Right renal pelvis (tissue), 4 donors: ENCODE results near the gene CYTIP. TPM values are rescaled to one million over a fixed set of nuclear protein-coding genes. Genes with fewer than 3 reads are reported as not detected.
"Not testable (repeated sequence)": the region's sequence is repeated elsewhere in the genome, so short reads cannot be mapped to it uniquely, and the experiment has no call there.

ENCODE experiments used
- DNase-seq, 4 donors: peaks; one replicate each; pipeline ENCODE4 v3.0.0-alpha.2; 2013; ENCODE audit warnings: low read depth in 4 of 4, low spot score in 3 of 4, missing footprints in 1 of 4
- polyA plus RNA-seq, 4 donors: library from polyadenylated mRNA; unstranded; fragments of 120-200 nt; gene quantifications; one replicate each; pipeline ENCODE4 v1.2.1, GENCODE V29; 2013; ENCODE audit not compliant: insufficient read length in 4 of 4

CYTIP gene
- polyA plus RNA-seq, 4 donors: 1.8 to 2.2 (median 1.9) TPM

GRCh38 chr2:157386747-157387146 is 57.1 kb downstream of the CYTIP start:
- no peak for DNase-seq

- DNase-seq: no peak
These were observed 57.6 kb downstream of the CYTIP start for GRCh38 chr2:157386247-157386646.

GRCh38 chr2:157377861-157378260 is 66.0 kb downstream of the CYTIP start:
- no peak for DNase-seq

GRCh38 chr2:157376041-157376440 is 67.8 kb downstream of the CYTIP start:
- DNase-seq: no peak

GRCh38 chr2:157375384-157375783 is 68.5 kb downstream of the CYTIP start:
- no peak for DNase-seq

DNA sequence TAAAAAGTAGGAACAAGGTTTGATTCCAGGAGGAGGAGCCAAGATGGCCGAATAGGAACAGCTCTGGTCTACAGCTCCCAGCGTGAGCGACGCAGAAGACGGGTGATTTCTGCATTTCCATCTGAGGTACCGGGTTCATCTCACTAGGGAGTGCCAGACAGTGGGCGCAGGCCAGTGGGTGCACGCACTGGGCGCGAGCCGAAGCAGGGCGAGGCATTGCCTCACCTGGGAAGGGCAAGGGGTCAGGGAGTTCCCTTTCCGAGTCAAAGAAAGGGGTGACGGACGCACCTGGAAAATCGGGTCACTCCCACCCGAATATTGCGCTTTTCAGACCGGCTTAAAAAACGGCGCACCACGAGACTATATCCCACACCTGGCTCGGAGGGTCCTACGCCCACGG is 75.4 kb downstream of the CYTIP start:
- DNase-seq: not testable (repeated sequence)

- no peak for DNase-seq
These were observed 76.2 kb downstream of the CYTIP start for GRCh38 chr2:157367704-157368103.

Other genes with a start within 250 kb of the CYTIP start
- under 1 TPM; 0.36 to 0.58 (median 0.52) TPM for gene GALNT5, start 186.4 kb downstream of the CYTIP start, polyA plus RNA-seq
- gene ERMN, start 118.3 kb downstream of the CYTIP start, polyA plus RNA-seq: under 1 TPM; 0.06 to 0.18 (median 0.11) TPM
- gene ACVR1C, start 184.8 kb upstream of the CYTIP start, polyA plus RNA-seq: under 1 TPM; 0.14 to 0.35 (median 0.19) TPM